ENCODE data around the gene AMPD2. TPM values are rescaled to one million over a fixed set of nuclear protein-coding genes. Genes with fewer than 3 reads are reported as not detected.
"Not testable (repeated sequence)": the region's sequence is repeated elsewhere in the genome, so short reads cannot be mapped to it uniquely, and the experiment has no call there.

AMPD2 gene
- total RNA-seq, 3 donors from 2014 or later = 35.6 to 47.4 (median 40.9) TPM

DNA sequence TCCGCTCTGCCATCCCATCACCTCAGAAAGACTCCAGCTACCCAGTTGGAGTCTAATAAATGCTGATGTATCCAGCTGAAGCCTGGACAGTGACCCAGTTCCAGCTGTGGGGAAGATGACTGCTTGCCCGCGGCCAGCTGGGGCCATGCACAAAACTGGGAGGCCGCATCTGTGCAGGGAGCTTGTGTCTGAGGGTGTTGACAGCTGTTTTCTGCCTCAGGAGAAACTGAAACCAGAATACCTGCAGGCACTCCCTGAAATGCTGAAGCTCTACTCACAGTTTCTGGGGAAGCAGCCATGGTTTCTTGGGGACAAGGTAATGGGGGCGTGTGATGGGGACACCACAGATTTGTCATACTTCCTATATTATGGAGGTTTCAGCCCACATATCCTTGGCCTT lies 51.4 kb downstream of the AMPD2 start:
- peaks cover 3% of the 10 kb centered on the region for H3K4me1 ChIP-seq (ENCODE audit: low read depth)
- H3K9me3 ChIP-seq = no peaks in the 10 kb centered on the region
- intact Hi-C loops (cut with DNase I, micrococcal nuclease) = no loop called here
- no peak for ATAC-seq
- no peak overlapping the region for H3K4me3 ChIP-seq
- DNase-seq = no peak
- TF ChIP-seq, protein P1, sequence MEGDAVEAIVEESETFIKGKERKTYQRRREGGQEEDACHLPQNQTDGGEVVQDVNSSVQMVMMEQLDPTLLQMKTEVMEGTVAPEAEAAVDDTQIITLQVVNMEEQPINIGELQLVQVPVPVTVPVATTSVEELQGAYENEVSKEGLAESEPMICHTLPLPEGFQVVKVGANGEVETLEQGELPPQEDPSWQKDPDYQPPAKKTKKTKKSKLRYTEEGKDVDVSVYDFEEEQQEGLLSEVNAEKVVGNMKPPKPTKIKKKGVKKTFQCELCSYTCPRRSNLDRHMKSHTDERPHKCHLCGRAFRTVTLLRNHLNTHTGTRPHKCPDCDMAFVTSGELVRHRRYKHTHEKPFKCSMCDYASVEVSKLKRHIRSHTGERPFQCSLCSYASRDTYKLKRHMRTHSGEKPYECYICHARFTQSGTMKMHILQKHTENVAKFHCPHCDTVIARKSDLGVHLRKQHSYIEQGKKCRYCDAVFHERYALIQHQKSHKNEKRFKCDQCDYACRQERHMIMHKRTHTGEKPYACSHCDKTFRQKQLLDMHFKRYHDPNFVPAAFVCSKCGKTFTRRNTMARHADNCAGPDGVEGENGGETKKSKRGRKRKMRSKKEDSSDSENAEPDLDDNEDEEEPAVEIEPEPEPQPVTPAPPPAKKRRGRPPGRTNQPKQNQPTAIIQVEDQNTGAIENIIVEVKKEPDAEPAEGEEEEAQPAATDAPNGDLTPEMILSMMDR (IDR thresholded peaks at IDR 0.05) = no peak
- H3K36me3 ChIP-seq (ENCODE audit: low read depth) = no peaks in the 10 kb centered on the region

GRCh38 chr1:109673861-109674260 lies 54.2 kb downstream of the AMPD2 start:
- H3K9me3 ChIP-seq; H3K4me1 ChIP-seq (ENCODE audit: low read depth); intact Hi-C loops (cut with DNase I, micrococcal nuclease); H3K4me3 ChIP-seq; H3K36me3 ChIP-seq (ENCODE audit: low read depth); ATAC-seq; DNase-seq: not testable (repeated sequence)

DNA sequence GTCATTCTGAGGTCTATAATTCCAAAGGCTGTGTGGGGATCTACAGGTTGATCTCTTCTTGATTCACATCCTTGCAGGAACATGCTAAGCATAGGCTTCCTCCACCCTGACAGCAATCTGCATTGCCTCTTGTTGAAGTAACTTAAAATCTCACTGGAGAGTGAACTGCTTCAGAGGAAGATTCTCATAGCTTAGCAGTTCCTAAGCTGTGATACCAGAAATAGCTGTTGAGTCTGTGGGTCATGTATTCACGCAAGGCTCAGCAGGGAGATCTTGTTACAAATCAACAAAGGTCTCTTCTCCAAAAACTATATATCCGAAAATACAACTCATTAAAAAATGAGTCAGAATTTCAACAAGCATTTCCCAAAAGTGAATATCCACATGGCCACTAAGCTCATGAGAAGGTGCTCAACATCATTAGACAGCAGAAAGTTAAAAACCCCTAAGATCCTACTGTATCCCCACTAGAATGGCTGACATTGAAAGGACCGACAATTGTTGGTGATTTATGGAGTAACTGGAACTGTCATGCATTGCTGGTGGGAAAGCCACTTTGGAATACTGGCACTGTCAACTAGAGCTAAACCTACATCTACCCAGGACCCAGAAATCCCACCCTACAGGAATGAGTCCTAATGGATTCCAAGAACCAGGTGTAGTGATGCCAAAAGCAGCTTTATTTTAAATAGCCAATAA lies 57.2 kb downstream of the AMPD2 start:
- H3K9me3 ChIP-seq; H3K36me3 ChIP-seq (ENCODE audit: low read depth); ATAC-seq; H3K4me3 ChIP-seq; intact Hi-C loops (cut with DNase I, micrococcal nuclease); H3K4me1 ChIP-seq (ENCODE audit: low read depth); DNase-seq: not testable (repeated sequence)

DNA sequence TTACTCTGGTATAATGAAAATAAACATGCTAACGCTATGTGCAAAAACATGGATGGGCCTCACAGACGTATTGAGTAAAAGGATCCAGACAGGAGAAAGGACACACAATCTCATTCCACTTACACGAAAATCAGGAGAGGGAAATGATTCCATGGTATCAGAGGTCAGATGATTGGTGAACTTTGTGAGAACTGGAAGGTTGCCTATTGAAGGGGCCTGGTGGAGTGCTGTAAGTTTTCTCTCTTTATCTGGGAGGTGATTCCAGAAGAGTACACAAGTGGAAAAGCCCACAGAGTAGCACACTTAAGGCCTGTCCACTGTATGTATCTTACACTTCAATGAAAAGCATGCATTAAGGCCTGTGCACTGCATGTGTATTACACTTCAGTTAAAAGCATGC lies 57.8 kb downstream of the AMPD2 start:
- intact Hi-C loops (cut with DNase I, micrococcal nuclease) = no loop called here
- no peak for DNase-seq
- TF ChIP-seq, protein P1 (IDR thresholded peaks at IDR 0.05) = no peak
- no peak overlapping the region for H3K4me3 ChIP-seq
- no peaks in the 10 kb centered on the region for H3K9me3 ChIP-seq
- no peak for ATAC-seq
- H3K36me3 ChIP-seq (ENCODE audit: low read depth) = no peaks in the 10 kb centered on the region
- H3K4me1 ChIP-seq (ENCODE audit: low read depth) = no peaks in the 10 kb centered on the region

DNA sequence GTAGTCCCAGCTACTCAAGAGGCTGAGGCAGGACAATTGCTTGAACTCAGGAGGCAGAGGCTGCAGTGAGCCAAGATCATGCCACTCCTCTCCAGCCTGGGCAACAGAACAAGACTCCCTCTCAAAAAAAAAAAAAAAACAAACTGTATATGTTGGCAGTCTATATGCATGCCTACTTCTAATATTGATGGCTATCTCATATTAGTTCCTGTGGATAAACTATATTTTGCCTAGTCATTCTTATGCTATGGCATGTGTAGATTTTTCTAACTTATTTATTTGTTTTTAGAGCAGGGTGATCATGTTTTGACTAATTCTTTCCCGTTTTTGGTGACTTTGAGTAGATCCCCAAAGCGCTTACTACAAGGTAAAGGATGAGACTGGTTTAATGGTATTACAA lies 59.0 kb downstream of the AMPD2 start:
- H3K4me1 ChIP-seq (ENCODE audit: low read depth); H3K9me3 ChIP-seq; DNase-seq; H3K4me3 ChIP-seq; ATAC-seq; H3K36me3 ChIP-seq (ENCODE audit: low read depth); intact Hi-C loops (cut with DNase I, micrococcal nuclease): not testable (repeated sequence)

Other genes starting within 250 kb of the AMPD2 start
- gene SORT1, start 221.9 kb upstream of the AMPD2 start, total RNA-seq = 100 to 1,000 TPM in 2 of 3 donors, 10 to 100 TPM in 1; 89.8 to 109 (median 107) TPM
- 100 to 1,000 TPM in 1 of 3 donors, 10 to 100 TPM in 2; 67.9 to 103 (median 71.0) TPM for gene PSMA5, start 193.4 kb upstream of the AMPD2 start, total RNA-seq
- 1 to 10 TPM in 1 of 3 donors, under 1 TPM in 2; 0.12 to 6.6 (median 0.34) TPM for gene SYPL2, start 153.3 kb upstream of the AMPD2 start, total RNA-seq
- 1 to 10 TPM; 2.5 to 4.4 (median 3.5) TPM for gene ATXN7L2, start 135.9 kb upstream of the AMPD2 start, total RNA-seq
- 10 to 100 TPM; 16.0 to 18.7 (median 18.1) TPM for gene CYB561D1, start 125.7 kb upstream of the AMPD2 start, total RNA-seq
- gene AMIGO1, start 110.1 kb upstream of the AMPD2 start, total RNA-seq = 1 to 10 TPM; 2.2 to 9.9 (median 3.9) TPM
- gene GPR61, start 80.0 kb upstream of the AMPD2 start, total RNA-seq = under 1 TPM in 1 of 3 donors, not detected in 2; 0.25 TPM
- gene GNAI3, start 71.2 kb upstream of the AMPD2 start, total RNA-seq = 1 to 10 TPM; 6.5 to 8.3 (median 7.6) TPM
- gene GNAT2, start 221 bp upstream of the AMPD2 start, total RNA-seq = not detected
- 10 to 100 TPM; 63.4 to 96.3 (median 74.2) TPM for gene GSTM4, start 36.3 kb downstream of the AMPD2 start, total RNA-seq
- 10 to 100 TPM; 23.8 to 87.7 (median 41.0) TPM for gene GSTM2, start 48.2 kb downstream of the AMPD2 start, total RNA-seq
- 10 to 100 TPM; 18.0 to 30.6 (median 20.0) TPM for gene GSTM1, start 68.0 kb downstream of the AMPD2 start, total RNA-seq
- 1 to 10 TPM; 2.5 to 6.1 (median 4.8) TPM for gene GSTM5, start 92.4 kb downstream of the AMPD2 start, total RNA-seq
- gene GSTM3, start 121.2 kb downstream of the AMPD2 start, total RNA-seq = 10 to 100 TPM in 2 of 3 donors, 1 to 10 TPM in 1; 4.9 to 84.8 (median 12.4) TPM
- 100 to 1,000 TPM; 211 to 539 (median 356) TPM for gene EPS8L3, start 144.1 kb downstream of the AMPD2 start, total RNA-seq

Data from mucosa of descending colon (tissue), 3 donors.